Activated gamma-delta T cell treated with Interleukin-2 at 50 U/mL for 16 hours (primary cell): ENCODE measurements around the gene RALB.

ENCODE experiments used
- DNase-seq: peaks from one replicate; pipeline ENCODE4 v3.0.0-alpha.2; 2020

RALB gene

GRCh38 chr2:120252225-120253020, at the start of gene RALB:
Gene RALB (plus strand): TSS chr2:120252852. CDS start chr2:120278665, 25,813 bp downstream.
- DNase-seq, result peak; percentile 99

- no peak for DNase-seq
These were observed 49.2 kb upstream of the RALB start for GRCh38 chr2:120203251-120204021.

- no peak for DNase-seq
These were observed 48.6 kb upstream of the RALB start for GRCh38 chr2:120204022-120204405.

GRCh38 chr2:120204417-120204816, 48.2 kb upstream of the RALB start:
- no peak for DNase-seq

GRCh38 chr2:120204945-120205670, 47.5 kb upstream of the RALB start:
- no peak for DNase-seq

GRCh38 chr2:120206022-120206581, 46.5 kb upstream of the RALB start:
- DNase-seq, result no peak

GRCh38 chr2:120208381-120209353, 44.0 kb upstream of the RALB start:
- DNase-seq, result no peak

- no peak for DNase-seq
These were observed 43.0 kb upstream of the RALB start for GRCh38 chr2:120209427-120210269.

GRCh38 chr2:120210270-120210693, 42.4 kb upstream of the RALB start:
- no peak for DNase-seq

- DNase-seq, result no peak
These were observed 34.5 kb upstream of the RALB start for GRCh38 chr2:120218181-120218580.

- no peak for DNase-seq
These were observed 33.4 kb upstream of the RALB start for GRCh38 chr2:120219291-120219690.

GRCh38 chr2:120219766-120220165, 32.9 kb upstream of the RALB start:
- DNase-seq, result no peak

- DNase-seq, result no peak
These were observed 31.9 kb upstream of the RALB start for GRCh38 chr2:120220756-120221155.

- DNase-seq, result no peak
These were observed 31.0 kb upstream of the RALB start for GRCh38 chr2:120221616-120222015.

- DNase-seq, result no peak
These were observed 30.2 kb upstream of the RALB start for GRCh38 chr2:120222186-120223033.

GRCh38 chr2:120223034-120223912, 29.4 kb upstream of the RALB start, which contains the start of gene TMEM185B:
Gene TMEM185B (minus strand): TSS chr2:120223400. CDS start chr2:120222976, 424 bp downstream.
- peak; percentile 84 for DNase-seq

- no peak for DNase-seq
These were observed 28.4 kb upstream of the RALB start for GRCh38 chr2:120224256-120224655.

- no peak for DNase-seq
These were observed 27.7 kb upstream of the RALB start for GRCh38 chr2:120224735-120225548.
